GM18505 (cell line): Measurements from ENCODE around the gene PRKCH.

Source experiments
- ATAC-seq: cut with Tn5 transposase; IDR thresholded peaks from one replicate; pipeline ENCODE4 v1.9.1; 2021; ENCODE audit not compliant: unreplicated experiment
- POLR2A ChIP-seq: IDR thresholded peaks from 4 replicates; pipeline ENCODE4 v1.6.1; 2011; ENCODE audit warnings: borderline replicate concordance; ENCODE audit not compliant: insufficient read depth, insufficient read length; ENCODE audit errors: extremely low read depth

Gene PRKCH

DNA sequence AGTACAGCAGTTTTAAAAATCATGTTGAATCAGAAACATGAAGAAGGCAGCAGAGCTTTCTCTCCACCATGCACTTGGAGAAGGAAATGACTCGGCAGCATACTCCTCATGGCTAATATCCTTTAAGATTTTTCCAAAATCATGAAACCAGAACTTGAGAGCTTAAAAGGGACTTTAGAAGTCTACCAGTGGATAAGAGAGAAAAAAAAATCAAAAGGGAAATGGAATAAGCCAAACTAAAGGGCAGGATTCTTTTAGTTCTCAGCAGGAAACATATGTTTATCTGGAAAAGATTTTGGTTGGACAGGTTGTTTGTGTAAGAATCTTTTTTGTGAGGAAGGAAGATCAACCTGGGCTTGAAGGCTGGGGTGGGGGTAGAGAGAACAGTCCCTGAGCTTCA is 111.8 kb downstream of the PRKCH start:
- no peak for ATAC-seq
- TF ChIP-seq POLR2A = no peak

DNA sequence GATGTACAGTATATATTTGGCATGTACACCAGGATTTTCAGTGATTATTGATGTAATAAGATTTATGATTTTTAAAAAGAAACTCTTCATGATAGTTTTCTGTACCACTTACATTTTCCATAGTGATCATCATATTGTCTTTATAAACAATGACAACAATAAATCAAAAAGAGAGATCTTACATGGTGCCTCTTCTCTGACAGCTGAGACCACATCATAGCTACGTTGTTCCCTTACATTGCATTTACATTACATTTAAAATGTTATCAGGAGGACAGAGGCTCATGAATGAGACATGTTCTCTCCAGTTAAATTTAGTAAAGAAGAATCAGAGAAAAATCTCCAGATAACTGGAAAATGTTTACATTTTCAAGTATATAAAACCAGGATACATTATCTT is 112.4 kb downstream of the PRKCH start:
- no peak for ATAC-seq
- no peak for TF ChIP-seq POLR2A

- no peak for ATAC-seq
Measured at GRCh38 chr14:61434311-61434710, 112.9 kb downstream of the PRKCH start.

GRCh38 chr14:61435563-61436337 is 114.4 kb downstream of the PRKCH start:
- no peak for ATAC-seq
- no peak for TF ChIP-seq POLR2A

More at GRCh38 chr14:61434311-61434710, 112.9 kb downstream of the PRKCH start:
- no peak for TF ChIP-seq POLR2A

DNA sequence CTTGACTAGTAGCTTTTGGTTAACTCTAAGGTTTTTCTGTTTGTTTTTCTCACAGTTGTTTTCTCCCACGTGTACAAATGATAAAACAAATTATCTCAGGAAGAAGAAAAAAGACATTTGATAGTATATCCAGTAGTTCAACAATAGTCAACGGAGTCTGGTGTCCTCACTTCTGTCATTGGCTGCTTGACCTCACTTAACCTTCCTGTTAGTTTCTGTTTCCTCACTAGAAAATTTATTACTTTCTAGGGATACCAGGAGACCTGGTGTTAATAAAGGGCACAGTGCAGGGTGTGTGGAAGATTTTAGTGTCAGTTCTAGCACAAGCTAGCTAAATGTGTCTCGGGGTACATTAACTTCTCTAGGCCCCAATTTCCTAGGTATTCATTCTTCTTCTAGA is 116.0 kb downstream of the PRKCH start:
- no peak for TF ChIP-seq POLR2A
- no peak for ATAC-seq

- no peak for TF ChIP-seq POLR2A
- no peak for ATAC-seq
Measured at GRCh38 chr14:61438036-61438435, 116.7 kb downstream of the PRKCH start.

GRCh38 chr14:61438497-61438859 is 117.1 kb downstream of the PRKCH start:
- peak; percentile 46 for ATAC-seq
- no peak for TF ChIP-seq POLR2A

DNA sequence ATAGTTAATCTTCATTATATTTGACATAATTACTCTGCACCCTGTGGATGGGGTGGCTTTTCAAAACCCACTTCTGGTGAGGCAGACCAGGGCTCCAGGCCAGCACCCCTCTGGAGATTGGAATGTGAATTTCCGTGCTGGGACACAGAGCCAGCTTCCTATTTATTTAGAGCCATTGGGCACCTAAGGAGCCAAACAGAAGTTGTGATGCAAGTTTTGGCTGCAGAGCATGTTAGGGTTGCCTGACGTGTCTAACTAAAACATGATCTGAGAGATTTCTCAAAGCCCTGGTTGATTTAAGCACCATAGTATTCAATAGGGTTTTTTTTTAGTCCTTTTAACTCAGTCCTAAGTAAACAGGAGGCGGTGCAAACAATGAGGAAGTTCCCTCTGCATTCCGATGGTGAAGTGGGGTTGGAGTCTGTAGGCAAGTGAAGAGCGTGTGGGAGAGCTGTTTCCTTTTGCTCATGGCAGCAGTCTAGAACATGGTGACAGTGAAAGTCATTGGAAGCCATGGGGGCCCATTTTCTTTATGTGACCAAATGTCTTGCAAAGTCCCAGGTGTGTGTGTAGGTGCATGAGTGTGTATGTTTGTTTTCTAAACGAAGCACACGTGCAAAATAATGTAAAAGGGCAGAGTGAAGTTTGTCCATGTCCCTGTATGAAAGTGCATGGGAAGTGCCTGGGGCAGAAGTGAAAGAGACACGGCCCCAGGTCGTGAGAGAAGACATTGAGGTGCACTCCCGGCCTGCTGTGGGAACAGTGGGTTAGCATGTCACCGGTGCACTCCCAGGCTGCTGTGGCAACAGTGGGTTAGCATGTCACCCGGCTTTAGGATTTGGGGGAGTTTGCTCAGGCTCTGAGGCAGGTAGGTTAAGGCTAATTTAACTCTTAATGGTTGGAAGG is 117.7 kb downstream of the PRKCH start:
- ATAC-seq = peak; percentile 38
- no peak for TF ChIP-seq POLR2A

DNA sequence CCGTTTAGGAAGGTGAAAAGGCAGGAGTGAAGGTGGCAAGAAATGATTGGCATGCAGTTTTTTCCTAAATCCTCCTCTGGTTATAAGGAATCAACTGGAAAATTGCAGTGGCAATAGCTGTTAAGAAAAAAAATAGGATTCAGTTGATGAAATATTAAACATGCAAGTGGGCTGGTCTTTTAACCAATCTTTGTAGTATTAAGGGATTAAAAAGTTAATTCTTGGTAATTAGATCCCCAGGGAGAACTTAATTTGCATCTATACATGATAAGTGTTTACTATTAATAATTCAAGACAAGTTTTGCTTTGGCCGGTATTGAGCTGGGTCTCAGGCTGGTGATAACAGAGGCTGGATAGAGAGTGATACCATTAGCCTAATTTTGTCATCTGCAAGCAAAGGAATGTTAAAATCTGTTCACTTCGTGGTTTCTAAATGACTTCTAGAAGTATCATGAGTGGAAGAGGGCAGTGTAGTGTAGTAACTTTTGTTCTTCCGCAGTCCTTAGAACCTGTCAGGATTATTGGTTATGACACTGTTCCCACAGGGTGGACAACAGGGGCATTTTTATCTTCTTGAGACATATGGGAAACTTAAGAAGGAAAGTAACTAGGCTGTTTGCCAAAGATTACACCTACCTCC is 118.5 kb downstream of the PRKCH start:
- no peak for TF ChIP-seq POLR2A
- no peak for ATAC-seq

DNA sequence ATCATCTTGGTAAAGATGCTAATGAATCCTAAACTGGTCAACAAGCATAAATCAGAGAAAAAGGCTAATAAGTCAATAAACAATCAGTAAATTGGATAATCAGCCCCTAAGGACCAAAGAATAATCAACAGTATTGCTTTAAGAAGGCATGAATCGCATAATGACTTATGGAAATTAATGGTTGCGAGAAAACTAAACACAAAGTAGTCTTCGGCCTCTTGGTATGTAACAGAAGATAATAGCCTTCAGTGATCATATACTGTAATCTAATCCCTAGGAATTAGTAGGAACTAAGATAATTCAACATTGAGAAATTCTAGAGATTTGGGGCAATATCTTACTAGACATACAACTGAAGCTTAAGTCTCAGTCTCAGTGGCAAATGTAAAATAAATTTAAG is 122.1 kb downstream of the PRKCH start:
- no peak for TF ChIP-seq POLR2A
- ATAC-seq = no peak

DNA sequence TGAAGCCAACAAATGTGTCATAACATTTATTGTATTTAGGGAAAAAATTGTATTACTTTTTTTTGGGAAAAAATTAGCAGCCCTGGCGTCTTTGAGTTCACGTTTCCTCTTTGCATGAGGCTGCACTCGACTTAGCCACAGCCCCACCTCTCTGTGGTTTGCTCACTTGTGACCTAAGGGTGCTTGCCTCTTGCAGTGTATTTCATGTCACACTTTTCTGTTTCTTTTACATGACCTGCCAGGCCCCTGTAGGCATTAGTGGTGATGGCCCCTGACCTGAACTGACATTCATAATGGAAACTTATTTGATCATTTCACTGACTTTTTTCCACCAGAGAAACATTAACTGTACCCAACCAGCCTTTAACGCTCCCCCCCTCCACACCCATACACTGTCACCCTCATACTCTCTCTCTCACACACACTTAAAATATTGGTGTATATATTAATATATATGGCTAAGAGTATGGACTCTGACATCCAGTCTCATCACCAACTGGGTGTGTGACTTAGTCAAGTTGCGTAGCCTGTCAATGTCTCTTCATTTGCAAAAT is 122.9 kb downstream of the PRKCH start:
- no peak for TF ChIP-seq POLR2A
- peak; percentile 81 for ATAC-seq

GRCh38 chr14:61451491-61451890 is 130.1 kb downstream of the PRKCH start:
- TF ChIP-seq POLR2A = no peak
- ATAC-seq = no peak

- ATAC-seq = no peak
- no peak for TF ChIP-seq POLR2A
Measured at GRCh38 chr14:61451891-61452400, 130.6 kb downstream of the PRKCH start.

DNA sequence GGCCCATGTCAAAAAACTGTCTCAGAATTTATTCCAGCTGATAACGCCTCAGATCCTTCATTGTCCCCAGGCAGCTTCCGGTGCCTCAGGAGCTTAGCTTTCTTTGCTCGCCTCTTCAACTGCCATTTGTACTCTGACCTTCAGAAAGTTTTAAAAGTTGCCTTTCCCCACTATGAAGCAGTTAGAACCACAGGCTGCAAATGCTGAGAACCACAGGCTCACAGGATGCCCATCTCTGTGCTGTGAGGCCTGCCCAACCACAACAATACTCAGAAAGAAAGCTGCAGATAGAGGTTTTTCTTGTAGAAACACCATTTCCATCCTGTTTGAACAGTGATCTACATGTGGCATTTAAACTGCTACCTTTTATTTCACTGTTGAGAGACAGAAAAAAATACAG is 131.1 kb downstream of the PRKCH start:
- no peak for TF ChIP-seq POLR2A
- no peak for ATAC-seq
